Retina (tissue), 1 donor: Measurements from ENCODE around the gene ANKRD44.
"Not testable (repeated sequence)": the region's sequence is repeated elsewhere in the genome, so short reads cannot be mapped to it uniquely, and the experiment has no call there.

Experiments used
- DNase-seq: peaks from one replicate; pipeline ENCODE4 v3.0.0-alpha.2; 2016

ANKRD44 gene

DNA sequence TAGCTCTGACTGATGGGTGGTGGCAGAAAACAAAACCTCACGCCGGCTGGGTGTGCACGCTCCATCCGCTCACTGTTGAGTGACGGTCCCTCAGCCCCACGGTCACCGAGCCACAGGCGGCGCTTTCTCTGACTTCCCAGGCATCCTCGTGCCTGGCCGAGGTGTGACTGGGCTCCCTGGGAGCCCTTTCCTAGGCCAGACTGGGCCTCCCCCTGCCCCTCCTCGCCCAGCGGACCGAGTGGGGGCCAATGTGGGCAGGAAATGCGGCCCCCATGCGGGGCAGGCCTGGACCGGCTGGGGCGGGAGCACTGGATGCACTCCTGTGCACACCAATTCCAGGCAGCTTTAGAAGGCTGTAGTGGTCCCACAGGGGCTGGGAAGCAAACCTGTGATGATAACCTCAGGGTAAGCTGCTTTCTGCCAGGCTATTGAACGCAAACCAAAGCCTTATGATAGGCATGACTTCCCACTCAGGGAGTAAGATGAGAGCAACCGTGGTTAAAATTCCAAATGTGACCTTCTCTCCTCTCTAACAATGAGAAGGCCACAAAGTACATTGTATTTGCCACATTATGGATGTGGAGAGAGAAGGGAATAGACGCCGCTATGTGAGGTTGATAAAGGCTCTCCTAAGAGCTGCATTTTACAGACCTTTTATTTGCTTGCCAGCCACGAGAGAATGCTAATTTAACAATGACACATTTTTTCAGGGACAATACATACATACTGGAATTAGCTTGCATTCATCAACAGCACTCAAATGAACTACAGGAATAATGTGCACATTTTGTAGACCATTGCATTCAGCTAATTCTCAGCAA is 300.2 kb downstream of the ANKRD44 start:
- DNase-seq, result peak; percentile 54

DNA sequence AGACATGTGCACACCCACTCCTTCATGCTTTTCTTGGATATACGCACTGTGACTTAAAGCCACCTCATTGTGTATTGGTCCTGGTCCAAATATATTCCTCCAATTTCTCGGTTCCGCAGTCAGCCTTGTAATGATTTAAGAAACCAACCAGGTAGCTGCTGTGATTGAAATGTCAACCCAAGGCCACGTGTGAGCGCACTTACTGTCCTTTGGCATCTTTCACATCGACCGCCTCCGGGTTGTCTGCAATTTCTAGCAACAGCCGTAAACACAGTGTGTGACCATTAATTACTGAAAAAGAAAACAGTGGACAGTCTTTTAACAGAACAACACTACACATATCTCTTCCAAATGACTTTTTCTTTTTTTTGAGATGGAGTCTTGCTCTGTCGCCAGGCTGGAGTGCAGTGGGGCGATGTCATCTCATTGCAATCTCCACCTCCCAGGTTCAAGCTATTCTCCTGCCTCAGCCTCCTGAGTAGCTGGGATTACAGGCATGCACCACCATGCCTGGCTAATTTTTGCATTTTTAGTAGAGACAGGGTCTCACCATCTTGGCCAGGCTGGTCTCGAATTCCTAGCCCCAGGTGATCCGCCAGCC is 301.7 kb downstream of the ANKRD44 start:
- DNase-seq, result not testable (repeated sequence)

DNA sequence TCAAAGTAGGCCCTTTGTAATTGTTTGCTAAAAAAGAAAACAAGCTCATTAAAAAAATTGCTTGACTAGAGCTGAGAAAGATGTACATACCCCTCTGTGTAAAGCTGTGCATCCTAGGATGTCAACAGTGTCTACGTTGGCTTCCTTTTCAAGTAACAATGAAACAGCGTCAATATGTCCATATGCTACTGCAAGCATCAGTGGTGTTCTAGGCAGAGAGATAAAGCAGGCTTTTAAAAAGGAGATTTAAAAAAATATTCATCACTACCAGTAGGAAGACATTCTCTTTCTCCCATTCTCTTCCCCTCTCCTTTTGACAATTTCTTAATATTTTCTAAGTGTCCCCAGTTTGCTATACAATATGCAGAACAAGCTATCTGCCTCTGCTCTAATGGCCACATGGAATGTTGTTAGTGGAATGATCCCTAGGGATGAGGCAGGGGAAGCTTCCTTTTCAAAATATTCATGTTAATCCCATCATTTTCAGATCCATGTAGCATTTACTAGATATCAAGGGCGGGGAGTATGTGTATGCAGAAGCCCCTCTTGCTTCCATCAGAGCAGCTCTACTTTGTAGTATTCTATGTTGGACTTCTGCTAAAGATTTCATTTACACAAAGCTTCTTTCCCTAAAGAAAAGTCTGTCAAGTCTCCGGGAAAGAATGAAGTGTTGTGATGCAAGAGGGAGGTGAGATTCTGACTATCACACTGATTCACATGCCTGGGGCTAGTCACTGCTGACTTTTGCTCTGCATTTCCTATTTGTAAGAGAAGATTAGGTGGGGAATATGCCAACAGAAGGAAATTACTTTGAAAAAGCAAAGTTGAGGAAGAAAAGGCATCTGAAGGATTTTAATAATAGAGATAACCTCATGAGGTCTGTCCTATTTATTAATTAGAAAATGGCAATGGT is 302.6 kb downstream of the ANKRD44 start:
- no peak for DNase-seq

DNA sequence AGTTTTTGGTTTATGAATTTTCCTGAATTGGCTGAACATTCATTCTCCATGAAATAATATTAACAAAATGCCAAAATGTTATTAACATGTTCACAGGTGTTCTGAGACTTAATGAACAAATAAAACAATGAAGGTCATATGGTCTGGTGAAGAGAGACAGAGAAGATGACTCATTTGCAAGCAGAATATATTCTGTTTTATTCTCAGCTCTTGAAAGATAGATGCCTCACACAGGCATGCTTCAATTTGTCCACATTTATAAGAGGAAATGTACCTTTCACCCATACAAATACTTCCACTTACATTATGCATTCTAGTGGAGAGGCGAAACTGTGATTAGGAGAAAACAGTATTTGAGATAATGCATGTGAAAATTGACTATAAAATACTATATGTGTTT is 308.7 kb downstream of the ANKRD44 start:
- no peak for DNase-seq

DNA sequence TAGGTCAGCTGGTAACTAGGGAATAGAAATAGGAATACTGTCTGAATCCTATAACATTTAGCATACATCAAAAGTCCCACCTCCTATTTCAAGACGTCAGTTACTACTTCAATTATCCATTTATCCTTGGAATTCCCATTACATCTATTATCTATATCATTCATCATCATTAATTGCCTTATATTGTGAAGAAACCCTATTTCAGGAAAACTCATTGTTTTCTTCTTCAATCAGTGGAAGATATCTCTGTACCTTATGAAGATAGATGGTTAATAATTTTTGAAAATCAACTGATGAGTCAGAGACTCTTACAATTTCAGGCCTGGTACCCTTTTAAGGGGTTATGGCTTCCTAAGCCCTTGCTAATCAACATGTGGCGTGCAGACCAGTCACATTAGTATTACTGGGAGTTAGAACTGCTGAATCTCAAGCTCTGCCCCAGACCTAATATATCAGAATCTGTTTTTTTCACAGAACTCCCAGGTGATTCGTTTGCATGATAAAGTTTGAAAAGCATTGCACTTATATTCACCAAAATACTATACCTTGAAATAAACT is 314.7 kb downstream of the ANKRD44 start:
- DNase-seq, result no peak

DNA sequence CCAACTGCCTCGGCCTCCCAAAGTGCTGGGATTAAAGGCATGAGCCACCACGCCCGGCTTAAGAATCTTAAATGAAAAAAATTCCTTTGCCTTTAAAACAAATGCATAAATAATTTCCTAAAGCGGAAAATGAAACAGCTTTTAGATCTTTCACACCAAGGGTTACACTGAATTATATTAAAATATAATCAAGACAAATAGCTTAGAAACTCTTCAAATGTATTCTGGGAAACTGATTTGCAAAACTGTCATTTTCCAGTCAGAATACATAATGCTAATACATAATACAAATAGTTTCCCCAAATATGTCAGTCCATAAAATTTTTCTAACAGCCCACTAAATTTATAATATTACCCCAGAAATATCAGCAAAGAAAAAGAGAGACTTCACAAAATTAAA is 315.8 kb downstream of the ANKRD44 start:
- no peak for DNase-seq

DNA sequence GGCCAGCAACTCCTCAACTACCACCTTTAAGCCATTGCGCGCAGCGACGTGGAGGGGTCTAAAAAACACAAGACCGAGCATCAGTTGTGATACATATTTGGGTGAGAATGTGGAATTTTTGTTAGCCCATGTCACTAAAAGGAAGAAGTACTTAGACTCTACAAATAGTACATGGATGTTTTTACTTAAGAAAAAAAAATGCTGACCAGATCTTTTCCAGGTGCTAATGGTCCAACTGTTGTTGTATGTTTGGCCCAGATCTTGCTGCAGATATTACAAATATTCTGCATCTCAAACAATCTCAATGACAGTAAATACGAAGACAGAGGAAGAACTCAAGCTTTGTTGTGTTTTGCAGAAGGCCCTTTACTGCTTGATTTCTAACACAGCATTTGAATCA is 317.0 kb downstream of the ANKRD44 start:
- DNase-seq, result no peak

DNA sequence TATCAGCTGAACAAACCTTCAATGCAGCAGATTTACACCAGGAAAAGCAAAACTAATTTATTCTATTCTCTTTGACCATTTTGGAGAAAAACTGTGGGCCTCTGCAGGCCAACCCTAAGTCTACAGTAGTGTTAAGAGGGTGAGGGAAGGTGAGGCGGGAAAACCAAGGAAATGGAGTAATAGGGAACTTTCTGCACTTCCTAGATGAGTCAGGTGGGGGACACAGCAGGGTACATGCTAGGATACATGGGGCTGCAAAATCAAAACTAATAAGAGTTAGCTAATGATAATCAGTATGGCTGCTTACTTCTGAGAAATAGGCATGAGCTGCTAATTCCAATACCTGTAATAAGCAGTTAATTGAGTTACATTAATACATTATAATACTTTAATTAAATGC is 318.1 kb downstream of the ANKRD44 start:
- DNase-seq, result no peak

DNA sequence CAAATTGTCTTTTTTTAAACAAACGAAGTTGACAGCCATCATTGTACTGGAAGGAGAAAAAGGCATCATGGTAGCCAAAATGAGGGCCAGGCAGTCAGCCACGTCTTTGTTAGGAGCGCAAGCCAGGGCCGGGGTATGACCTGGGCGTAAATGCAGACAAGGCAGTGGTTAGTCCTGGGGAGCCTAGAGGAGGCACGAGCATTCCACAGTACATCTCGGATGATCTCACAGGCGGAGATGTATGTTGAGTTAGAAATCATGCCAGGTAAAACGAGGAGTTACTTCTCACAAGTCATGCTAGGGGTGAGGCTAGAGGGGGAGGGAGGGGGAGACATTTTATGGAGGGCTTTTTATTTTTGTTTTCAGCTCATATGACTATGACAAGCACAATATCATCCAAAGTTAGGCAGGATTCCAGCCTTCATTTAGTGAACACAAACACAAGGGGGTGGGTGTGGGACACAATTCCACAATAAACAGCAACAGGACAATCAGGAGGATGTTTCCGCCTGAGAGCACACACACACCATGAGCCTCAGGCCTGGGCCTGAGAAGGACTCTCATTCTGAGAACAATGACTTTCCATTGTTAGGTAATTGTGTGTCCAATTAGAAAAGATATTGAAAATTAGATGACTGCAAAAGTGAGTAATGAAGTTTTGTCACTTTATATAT is 319.7 kb downstream of the ANKRD44 start:
- DNase-seq, result peak; percentile 68

DNA sequence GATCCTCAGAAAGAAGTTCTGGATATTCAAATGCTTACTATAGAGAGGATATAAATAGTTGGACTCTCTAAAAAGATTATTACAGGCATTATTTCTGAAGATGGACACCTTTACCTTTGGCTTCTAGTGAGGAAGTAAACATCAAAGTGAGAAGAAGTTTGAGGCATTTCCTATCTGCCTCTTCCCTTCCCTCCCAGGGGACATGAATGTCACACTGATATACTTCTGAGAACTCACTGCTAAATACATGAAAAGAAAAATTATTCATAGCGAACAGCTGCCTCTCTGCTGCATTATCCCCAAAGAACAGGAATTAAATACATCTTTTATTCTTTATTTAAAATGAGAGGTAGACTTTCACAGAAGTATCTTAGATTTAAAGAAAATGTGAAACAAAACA is 320.5 kb downstream of the ANKRD44 start:
- no peak for DNase-seq

DNA sequence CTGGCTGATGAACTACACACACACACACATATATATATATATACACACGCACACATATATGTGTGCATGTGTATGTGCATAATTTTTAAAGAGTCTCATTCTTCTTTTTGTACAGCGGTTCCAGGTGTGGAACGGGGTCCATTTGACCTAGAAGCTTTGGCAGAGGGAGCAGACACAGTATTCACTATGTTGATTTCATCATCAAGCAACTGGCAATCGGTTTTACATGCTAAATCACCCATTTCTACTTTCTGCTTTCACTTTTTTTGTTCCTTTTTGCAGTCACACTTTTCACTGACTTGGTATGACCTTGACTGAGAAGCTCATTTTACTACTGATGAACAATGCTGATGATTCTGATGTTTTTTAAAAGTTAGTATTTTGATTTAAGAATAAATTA is 321.1 kb downstream of the ANKRD44 start:
- no peak for DNase-seq

DNA sequence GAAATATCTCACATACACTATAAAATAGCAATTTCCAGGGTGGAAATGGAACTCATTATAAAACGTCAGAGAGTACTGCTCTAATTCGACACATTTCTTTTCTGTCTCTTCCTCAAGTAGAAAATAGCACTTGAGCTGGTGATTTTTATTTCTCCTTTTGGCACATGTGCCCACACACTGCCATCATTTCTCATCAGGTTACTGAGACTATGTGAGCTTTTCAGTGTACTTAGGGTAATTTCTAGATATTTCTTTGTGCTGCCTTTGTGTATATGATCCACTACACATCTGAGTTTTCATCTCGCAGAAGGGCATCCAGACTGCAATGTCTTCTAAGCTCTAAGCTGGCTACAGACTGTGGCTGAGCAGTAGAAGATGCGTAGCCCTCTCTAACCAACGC is 321.9 kb downstream of the ANKRD44 start:
- no peak for DNase-seq

DNA sequence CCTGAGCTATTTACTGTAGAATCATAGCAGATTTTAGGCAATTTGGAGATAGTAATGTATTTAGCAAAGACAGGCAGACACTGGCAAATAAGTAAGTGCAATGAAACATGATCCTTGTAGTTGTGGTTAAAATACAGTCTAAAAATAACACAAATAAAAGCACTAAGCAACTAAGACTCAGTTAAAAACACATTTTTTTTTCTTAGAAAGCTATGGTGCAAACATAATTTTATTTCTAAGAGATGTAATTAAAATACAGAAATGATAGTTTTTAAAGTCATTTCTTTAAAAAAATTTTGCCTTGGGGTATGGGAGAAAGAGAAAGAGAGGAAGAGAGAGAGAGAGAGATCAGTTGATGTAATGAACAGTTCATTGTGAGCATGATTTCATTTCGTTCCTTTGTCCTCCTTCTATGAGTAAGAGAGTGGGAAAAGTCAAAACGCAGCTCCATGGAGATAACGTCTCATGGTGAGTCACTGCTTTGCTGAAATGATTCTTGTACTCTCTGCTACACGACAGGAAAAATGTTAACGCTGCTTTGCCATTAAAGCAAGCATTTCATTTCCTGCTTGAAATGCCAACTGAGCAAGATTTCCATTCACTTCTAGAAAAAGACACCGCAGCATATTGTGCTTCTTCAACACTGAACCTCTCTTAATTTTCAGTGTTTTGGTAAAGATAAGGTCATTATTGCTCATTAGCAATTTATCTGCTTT is 322.8 kb downstream of the ANKRD44 start:
- DNase-seq, result peak; percentile 12

DNA sequence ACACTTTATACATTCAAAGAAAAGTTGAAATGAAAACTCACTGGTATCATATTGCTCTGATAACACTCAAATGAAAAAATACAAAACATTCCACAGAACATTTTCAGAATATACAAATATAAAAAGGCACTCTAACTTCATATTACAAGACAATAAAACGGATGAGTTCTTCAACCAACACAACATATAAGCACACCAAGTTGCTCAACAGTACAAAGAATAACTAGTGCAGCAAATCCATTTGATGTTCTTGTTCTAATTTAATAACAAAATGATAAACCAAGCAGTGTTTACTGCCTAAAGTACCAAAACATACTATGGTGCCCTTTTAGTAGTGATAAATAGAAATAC is 323.3 kb downstream of the ANKRD44 start:
- no peak for DNase-seq

DNA sequence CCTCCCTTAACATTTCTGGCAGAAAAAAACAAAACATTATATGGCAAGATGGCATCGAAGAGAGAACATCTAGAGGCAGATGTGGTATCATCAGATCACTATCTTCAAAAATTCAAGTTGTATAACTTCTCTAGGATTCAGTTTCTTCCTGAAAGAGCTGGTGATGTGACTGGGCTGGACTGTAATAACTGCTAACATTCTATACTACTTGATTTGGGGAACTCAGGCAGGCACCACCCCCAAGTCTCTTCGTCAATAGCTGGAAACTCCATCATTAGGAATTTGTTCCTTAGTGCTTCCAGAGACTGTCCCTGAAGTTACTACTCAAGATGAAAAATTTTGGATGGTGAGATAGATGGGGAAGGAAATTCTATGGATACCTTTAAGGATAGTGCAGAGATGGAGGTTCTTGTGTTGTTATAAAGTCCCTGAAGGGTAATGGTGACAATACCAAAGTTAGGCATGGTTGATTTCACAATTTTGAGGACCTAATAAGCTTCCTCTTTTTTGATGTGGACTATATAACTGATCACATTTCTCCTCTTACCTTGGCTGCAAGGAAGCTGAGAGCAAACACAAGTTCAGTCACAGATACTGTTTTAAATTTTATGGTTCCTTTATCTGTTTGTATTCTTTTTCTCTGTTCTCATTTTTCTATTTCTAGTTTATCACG is 324.9 kb downstream of the ANKRD44 start:
- no peak for DNase-seq

DNA sequence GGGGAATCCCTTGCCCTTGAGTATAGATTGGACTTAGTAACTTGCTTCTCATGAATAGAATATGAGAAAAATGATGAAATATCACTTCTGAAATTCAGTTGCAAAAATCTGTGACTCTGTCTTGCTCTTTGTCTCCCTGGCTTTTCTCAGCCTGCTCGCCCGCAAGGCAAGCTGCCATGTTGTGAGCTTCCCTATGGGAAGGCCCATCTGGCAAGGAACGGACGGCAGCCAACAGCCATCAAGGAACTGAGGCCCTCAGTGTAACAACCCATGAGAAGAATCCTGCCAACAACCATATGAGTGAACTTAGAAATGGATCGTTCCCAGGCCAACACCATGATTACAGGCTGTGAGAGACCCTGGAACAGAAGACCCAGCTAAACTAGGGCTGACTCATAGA is 325.7 kb downstream of the ANKRD44 start:
- DNase-seq, result no peak

DNA sequence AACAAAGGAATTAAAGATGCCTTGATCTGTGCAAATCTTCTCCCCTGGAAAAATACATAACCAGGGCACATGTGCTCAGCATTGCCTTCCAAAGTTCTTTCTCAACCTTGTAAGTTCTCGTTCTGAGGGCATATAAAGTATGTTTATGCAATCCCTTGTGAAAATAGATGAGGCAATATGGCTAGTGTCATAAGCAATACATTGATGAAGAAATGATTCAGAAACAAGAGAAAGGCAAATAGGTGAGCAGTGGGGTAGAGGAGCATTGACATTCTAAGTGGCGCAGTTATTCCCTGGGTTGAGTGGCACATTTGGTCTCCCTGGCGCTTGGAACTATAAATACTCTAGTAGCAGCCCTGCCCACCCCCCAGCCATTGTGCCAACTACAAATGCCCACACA is 326.6 kb downstream of the ANKRD44 start:
- no peak for DNase-seq

DNA sequence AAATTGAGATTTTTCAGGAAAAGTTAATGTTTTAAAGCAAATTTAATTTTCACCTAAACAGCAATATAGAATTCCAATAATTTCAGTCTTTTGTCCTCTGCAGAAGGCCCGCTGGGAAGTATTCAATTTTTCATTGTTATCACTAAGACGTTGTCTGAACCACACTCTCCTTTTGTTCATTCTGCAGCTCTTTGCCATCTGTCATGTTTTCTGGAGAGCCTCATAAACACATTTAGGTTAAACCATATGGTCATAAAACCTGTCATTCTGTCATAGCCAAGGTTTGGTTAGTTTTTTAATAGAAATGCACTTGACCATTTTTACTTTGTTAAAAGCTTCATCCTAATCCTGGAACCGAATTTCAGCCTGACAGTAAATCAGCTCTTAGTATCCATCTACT is 330.1 kb downstream of the ANKRD44 start:
- peak; percentile 20 for DNase-seq

DNA sequence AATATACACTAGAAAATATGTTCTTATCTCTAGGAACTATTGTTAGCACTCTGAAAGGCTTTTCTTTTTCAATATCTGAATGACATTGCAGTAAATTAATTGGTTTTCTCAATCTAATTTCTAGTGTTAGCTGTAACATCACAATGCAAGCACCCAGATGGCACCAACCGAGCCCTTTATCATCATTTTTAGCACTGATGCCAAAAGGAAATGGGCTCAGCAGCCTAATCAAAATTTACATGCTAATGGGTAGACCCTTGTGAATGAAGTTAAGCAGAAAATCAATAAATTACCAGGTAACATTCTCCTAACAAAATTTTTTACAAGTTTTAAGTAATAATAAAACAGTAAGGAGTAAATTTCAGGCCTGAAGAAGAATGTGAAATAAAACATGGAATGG is 330.6 kb downstream of the ANKRD44 start:
- peak; percentile 13 for DNase-seq

DNA sequence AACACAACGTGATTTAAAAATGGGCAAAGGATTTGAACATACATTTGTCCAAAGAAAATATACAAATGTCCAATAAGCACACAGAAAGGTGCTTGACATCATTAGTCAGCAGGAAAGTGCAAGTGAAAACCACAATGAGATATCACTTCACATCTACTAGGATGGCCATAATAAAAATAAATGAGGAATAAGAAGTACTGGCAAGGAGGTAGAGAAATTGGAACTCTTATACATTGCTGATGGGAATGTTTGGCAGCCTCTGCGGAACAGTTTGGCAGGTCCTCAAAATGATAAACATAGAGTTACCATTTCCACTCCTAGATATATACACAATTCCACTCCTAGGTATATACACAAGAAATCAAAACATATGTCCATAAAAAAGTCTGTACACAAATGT is 333.1 kb downstream of the ANKRD44 start:
- no peak for DNase-seq

DNA sequence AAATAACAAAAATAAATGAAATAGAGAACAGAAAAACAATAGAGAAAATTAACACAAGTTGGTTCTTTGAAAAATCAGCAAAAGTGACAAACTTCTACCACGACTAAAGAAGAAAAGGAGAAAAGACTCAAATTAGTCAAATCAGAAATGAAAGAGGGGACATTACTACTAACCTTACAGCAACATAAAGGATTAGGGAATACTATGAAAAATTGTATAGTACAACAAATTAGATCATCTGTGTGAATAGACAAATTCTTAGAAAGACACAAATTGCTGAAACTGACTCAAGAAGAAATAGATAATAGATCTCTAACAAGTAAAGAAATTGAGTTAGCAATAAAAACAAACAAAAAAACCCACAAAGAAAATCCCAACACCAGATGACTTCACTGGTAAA is 335.6 kb downstream of the ANKRD44 start:
- no peak for DNase-seq
